NCI-H1417 treated with DMSO at 0.1 percent for 48 hours (cell line): ENCODE data around the gene ODAPH.

Source experiments
- DNase-seq: peaks from one replicate; lab custom pipeline; 2025; lab: John Stamatoyannopoulos, UW

Gene ODAPH

DNA sequence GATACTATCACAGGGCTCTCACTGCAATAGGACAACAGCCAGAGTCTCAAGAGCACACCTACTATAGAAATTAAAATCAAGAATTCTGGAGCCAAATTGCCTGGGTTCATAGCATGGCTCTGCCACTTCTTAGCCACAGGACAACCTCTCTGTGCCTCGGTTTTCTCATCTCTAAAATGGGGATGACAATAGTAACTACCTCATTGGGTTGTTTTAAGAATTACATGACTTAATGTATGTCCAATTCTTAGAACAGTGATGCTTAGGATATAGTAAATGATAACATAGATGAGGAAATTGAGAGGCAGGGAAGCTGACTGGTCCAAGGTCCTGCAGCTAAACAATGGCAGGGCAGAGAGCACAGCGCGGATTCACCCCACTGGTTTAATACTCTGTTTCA, 11.0 kb upstream of the ODAPH start:
- DNase-seq = no peak

DNA sequence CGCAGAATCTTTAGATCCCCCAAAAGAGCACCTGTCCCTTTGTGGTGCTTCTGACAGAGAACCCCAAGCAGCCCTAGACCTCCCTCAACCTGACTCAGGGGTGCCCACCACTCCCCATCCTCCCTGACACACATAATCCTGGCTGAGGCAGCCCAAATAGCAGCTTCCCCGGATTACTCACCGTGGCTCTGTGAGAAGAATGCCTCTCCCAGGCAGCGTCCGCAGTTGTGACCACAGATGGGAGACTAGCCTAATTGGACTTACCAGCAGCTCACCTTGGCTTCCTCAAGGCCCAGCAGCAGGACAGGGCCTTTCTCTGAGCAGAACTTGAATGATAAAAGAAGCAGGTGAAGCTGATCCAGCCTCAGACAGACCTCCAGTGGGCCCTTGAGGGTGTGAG, 10.3 kb upstream of the ODAPH start:
- DNase-seq = no peak

DNA sequence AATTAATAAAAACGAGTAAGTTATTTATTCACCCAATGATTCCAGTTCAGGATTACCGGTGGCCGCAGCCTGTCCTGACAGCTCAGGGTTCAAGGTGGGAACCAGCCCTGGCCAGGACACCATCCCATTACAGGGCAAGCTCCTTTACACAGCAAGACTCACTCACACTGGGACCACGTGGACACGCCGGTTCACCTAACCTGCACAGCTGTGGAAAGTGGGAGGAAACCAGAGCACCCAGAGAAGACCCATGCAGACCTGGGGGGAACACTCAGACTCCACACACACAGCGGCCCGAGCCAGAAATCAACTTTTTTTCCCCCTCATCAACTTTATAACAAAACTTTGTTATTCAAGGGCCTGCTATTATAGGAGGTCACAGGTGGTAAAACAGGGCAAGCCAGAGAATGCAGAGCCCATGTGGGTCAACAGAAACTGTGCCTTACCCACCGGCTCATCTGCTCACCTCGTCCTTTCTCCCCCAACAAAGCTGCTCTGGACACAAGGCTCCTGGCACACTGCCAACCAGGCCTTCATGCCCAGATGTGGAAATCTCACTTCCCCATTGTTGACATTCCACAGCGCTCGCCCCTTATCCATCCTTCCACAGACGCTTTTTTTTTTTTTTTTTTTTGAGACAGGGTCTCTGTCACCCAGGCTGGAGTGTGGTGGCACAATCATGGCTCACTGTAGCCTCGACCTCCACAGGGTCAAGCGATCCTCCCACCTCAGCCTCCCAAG, 8.0 kb upstream of the ODAPH start:
- no peak for DNase-seq

DNA sequence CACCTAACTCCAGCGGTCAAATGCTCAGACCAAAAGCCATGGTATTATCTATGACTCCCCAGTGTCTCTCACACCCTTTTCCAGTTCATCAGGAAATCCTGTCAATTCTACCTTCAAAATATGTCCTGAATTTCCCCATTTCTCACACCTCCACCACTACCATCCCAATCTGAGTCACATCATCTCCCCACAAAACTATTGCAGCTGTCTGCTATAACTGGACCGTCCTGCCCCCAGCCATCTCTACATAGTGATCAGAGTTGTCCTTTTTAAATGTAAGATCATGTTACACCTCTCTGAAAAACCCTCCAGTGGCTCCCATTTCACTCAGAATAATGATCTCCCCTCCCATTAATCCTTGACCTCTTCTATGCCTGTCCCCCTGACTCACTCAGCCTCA, 6.8 kb upstream of the ODAPH start:
- no peak for DNase-seq

DNA sequence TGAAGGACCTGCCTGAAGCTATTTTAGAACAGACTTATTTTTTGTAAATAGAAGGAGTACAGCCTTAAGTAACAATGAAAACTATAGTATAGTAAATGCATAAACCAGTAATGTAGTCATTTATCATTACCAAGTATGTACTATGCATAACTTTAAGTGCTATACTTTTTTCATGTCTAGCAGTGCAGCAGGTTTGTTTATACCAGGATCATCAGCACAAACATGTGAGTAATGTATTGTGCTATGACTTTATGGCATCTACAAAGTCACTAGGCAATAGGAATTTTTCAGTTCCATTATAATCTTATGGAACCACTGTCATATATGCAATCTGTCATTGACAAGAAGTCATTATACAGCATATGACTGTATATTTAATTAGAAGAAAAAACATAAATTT, 3.4 kb upstream of the ODAPH start:
- DNase-seq = no peak

DNA sequence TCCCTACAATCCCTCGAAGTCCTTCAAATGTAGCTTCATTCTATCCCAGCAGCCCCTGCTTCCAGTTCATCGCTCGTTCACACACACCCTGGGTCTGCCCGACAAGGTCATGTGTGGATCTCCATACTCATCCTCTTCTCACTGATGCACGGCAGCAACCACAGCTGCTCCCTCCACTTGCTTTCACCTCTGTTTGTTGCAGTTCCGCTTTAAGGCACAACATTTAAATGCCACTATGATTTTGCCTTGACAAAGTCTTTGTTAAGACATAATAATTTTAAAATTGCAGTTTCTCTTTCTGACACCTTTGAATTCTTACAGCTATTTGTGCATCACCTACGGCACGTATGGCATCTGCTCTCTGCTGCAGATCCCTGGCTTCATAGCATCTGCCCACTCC, 1.8 kb downstream of the ODAPH start:
- no peak for DNase-seq

DNA sequence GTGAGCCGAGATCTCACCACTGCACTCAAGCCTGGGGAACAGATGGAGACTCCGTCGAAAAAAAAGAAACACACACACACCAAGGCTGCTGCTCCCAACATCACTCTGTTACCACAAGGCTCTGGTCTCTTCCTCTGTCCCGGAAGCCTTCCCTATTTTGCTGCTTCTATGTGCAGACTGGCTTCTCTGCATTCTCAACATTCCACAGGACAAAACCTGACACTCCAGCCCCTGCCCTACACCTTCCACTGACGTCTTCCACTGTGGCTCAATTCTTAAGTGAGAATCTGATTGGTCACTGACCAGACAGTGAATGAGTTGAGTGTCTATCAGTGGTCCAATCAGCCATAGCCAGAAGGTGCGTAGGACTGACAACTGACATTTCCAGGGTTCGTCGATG, 5.9 kb downstream of the ODAPH start:
- no peak for DNase-seq

DNA sequence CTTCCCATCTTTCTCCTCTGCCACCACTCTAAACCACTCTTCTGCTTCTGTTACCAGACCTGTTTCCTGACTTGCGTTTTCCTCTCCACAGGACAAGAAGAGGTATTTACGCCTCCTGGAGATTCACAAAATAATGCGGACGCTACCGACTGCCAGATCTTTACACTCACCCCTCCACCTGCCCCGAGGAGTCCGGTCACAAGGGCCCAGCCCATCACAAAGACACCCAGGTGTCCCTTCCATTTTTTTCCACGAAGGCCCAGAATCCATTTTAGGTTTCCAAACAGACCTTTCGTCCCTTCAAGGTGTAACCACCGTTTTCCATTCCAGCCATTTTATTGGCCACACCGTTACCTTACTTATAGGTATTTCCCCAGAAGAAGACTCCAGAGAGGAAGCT, 8.2 kb downstream of the ODAPH start:
- DNase-seq = no peak

DNA sequence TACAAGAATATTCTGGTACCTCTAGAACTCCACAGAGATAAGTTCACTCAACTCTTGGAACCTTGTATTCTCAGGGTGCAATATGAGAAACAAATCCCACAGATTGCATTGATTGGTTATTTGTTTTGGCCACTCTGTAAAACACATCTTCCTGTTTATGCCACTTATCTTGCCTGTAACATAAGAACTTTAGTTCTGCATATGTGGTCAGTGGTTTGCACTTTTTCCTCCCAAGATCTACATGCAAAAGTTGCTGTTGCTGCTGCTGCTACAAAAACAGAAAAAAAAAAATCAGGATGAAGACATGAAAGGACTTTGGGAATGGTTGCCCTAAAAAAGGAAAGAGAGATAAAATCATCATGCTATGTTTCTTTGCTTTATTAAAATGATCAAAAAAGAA, 9.6 kb downstream of the ODAPH start:
- no peak for DNase-seq

DNA sequence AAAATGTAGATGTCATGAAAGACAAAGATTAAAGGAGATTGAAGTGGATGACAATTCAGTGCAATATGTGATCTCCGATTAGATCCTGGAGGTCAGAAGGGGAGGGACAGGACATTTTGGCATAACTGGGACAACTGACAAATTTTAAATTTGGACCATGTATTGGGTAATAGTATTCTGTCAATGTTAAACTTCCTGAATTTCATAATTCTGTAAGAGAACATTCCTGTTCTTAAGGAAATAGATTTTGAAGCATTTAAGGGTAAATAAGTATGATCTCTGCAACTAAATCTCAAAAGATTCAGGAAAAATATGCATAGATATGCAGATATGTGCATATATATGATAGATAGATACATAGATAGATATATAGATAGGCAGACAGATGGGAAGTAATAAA, 11.0 kb downstream of the ODAPH start:
- no peak for DNase-seq

DNA sequence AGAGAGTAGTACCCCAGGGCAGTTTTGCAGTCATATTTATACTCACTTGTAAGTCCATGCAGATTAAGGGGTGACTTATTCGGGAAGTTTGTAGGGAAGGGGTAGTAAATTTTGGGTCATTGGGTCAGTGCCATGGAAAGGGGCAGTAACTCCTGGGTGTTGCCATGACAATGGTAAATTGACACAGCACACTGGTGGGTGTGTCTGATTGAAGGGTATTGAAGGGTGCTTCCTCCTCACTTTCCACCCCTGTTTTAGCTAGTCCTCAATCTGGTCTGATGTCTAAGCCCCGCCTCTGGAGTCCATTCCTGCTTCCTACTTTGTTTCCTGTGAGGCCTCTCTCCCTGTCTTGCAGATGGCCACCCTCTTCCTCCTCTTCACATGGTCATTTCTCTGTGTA, 11.9 kb downstream of the ODAPH start:
- no peak for DNase-seq

DNA sequence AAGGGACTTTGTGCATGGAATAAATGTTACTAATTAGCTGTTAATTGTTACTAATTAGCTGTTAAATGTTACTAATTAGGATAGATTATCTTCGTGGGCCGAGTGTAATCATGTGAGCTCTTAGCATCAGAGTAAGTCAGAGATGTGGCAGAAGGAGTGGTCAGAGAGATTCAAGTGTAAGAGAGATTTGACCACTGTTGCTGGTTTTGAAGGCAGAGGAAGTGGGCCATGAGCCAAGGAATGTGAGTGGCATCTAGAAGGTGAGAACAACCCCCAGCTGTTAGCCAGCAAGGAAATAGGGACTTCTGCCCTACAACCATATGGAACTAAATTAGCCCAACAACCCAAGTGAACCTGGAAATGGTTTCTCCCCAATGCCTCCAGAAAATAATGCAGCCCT, 28.2 kb downstream of the ODAPH start:
- DNase-seq = no peak

DNA sequence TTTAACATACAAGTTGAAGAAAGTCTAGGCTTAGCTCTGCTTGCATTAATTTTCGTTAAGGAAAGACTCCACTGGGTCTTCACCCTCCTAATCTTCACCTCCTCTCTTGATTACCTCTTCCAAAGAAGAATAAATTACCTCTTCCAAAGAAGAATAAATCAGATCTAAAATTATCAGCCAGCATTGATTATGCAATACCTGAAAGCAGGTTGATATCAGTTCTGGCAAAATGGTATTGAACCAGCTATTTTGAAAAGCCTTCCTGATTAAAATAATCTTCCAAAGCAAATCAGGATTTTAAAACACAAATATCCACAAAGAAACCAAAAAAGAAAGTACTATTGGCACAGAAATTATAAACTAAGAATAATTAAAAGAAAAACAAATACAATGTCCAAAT, 37.5 kb downstream of the ODAPH start:
- no peak for DNase-seq

DNA sequence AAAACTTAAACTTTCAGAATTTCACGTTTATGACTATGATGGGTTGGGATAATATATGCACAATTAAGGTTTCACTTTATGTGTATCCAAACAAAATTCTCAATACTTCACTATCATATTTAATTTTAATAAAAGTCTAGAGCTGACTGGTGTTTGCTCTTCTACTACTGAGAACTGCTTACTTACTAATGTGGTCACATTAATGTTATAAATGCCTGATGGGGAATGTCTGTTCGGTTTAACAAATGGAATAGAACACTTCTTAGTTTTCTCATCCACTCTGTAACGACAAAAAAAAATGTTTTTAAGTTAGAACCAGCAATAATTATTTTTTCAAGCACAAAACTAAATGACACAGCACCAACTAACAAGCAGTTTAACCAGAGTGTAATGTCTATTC, 40.2 kb downstream of the ODAPH start:
- DNase-seq = no peak

DNA sequence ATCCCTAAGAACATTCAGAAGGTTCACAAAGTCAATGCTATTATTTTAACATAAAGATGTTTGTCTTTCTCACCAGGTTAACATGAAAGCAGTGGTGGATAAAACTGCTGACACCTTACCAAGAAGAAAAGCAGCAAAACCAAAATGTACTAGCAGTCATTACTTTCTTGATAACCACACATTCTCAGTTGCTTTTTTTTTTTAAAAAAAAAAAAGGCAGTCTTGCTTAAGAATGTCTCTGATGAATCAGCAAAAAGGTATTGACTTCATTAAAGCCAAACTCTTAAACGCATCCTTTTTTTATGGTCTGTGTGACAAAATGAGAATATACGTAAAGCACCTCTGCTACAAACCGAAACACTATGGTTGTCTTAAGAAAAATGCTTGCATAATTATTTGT, 42.5 kb downstream of the ODAPH start:
- no peak for DNase-seq

DNA sequence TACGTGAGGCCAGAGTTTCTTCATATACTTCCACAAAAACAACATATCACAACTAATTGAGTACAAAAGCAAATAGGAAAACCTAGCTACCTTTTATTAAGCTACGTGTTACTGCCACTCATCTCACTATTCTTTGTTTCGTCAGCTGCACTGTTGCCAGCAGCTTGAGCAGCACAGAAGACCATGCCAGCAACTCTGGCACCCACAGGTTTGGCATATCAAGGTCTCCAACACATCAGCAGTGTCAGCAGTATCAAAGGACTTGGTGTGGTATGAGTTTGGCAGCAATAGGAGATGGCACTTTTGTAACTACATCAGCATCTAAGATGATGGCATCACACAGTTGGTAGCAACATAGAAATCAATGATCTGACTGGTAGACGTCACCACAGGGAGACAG, 43.8 kb downstream of the ODAPH start:
- no peak for DNase-seq

DNA sequence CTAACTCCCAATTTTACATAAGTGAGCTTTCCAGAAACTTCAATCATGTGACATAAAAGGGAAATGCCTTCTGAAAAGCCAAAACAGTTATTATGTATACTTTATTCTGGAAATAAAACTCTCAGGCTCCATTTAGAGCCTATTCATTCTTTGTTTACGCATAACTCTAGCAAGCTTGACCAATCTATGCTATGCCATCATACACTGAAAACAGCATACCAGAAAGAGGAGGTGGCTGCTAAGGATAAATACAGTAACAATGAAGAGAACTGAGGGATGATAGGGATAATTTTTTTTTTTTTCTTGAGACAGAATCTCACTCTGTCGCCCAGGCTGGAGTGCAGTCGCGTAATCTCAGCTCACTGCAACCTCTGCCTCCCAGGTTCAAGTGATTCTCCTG, 50.1 kb downstream of the ODAPH start:
- no peak for DNase-seq

DNA sequence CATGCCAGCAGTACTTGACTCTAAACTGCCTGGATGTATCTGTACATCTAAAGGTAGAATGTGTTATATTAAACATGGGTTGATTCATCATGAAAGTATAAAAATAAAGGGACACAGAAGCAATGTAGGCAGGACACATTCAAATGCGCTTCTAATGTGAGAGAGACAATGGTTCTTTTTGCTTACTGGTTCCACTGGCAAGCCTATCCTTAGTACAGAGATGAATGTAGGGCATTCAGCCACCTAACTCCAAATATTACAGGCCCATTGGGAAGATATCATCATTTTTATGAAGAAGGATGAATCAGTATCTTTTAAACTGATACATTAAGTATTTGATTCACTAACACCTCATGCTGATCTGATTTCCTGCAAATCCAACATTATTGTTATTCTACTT, 56.4 kb downstream of the ODAPH start:
- DNase-seq = no peak
